HepG2 (cell line): Measurements from ENCODE around the gene PLSCR1. TPM values are rescaled to one million over a fixed set of nuclear protein-coding genes. Genes with fewer than 3 reads are reported as not detected.

Source experiments
- CEBPG ChIP-seq: IDR thresholded peaks from 2 replicates; pipeline ENCODE4 v1.6.1; 2016
- CENPX ChIP-seq: sonication (generic); formaldehyde crosslinking; IDR thresholded peaks from 2 replicates; pipeline ENCODE4 v1.9.0; 2021; ENCODE audit warnings: mild to moderate bottlenecking, missing genetic modification reagents, moderate library complexity
- CREM ChIP-seq, 2 experiments: sonication (generic) in 1 of 2; formaldehyde crosslinking in 1 of 2; IDR thresholded peaks; 2 replicates each; pipeline versions ENCODE4 v1.4.0 to v1.6.1; 2016 to 2020; ENCODE audit warnings: antibody characterized with exemption in 1 of 2, mild to moderate bottlenecking in 1 of 2, missing genetic modification reagents in 1 of 2
- IRF1 ChIP-seq: sonication (generic); formaldehyde crosslinking; IDR thresholded peaks from 2 replicates; pipeline ENCODE4 v1.4.0; 2020; ENCODE audit warnings: low read depth, mild to moderate bottlenecking, missing genetic modification reagents
- MEF2D ChIP-seq: sonication (generic); formaldehyde crosslinking; IDR thresholded peaks from 2 replicates; pipeline ENCODE4 v1.5.1; 2020; ENCODE audit warnings: mild to moderate bottlenecking, missing genetic modification reagents
- NR3C1 ChIP-seq: sonication (generic); formaldehyde crosslinking; IDR thresholded peaks from 2 replicates; pipeline ENCODE4 v1.4.0; 2020; ENCODE audit warnings: missing genetic modification reagents
- POGK ChIP-seq: sonication (generic); formaldehyde crosslinking; conservative IDR thresholded peaks from 2 replicates; pipeline ENCODE4 v1.8.0; 2022; ENCODE audit warnings: mild to moderate bottlenecking, moderate library complexity, missing genetic modification reagents
- PRDM10 ChIP-seq: sonication (generic); formaldehyde crosslinking; IDR thresholded peaks from 2 replicates; pipeline ENCODE4 v1.4.0; 2020; ENCODE audit warnings: low read depth, missing genetic modification reagents
- SOX5 ChIP-seq: IDR thresholded peaks from 2 replicates; pipeline ENCODE4 v1.6.1; 2016; ENCODE audit warnings: borderline replicate concordance
- TBX3 ChIP-seq: fragments of 450-650 bp; IDR thresholded peaks from 2 replicates; pipeline ENCODE4 v1.6.1; 2017; ENCODE audit warnings: antibody characterized with exemption, mild to moderate bottlenecking, inconsistent platforms, borderline replicate concordance
- UBTF ChIP-seq: sonication (generic); formaldehyde crosslinking; IDR thresholded peaks from 2 replicates; pipeline ENCODE4 v1.4.0; 2020; ENCODE audit warnings: mild to moderate bottlenecking, missing genetic modification reagents
- ZBTB3 ChIP-seq: sonication (generic); formaldehyde crosslinking; IDR thresholded peaks from 2 replicates; pipeline ENCODE4 v1.4.0; 2020; ENCODE audit warnings: low read depth, mild to moderate bottlenecking, moderate library complexity, missing genetic modification reagents, borderline replicate concordance
- ZNF354B ChIP-seq: sonication (generic); formaldehyde crosslinking; IDR thresholded peaks from 2 replicates; pipeline ENCODE4 v1.8.0; 2022; ENCODE audit warnings: mild to moderate bottlenecking, missing genetic modification reagents
- ZNF503 ChIP-seq: sonication (generic); formaldehyde crosslinking; IDR thresholded peaks from 2 replicates; pipeline ENCODE4 v1.4.0; 2020; ENCODE audit warnings: missing genetic modification reagents
- ZNF710 ChIP-seq: sonication (generic); formaldehyde crosslinking; IDR thresholded peaks from 2 replicates; pipeline ENCODE4 v1.5.0; 2020; ENCODE audit warnings: mild to moderate bottlenecking, missing genetic modification reagents, borderline replicate concordance
- ZSCAN20 ChIP-seq: sonication (generic); formaldehyde crosslinking; IDR thresholded peaks from 2 replicates; pipeline ENCODE4 v1.4.0; 2020; ENCODE audit warnings: missing genetic modification reagents, mild to moderate bottlenecking, borderline replicate concordance
- polyA plus RNA-seq, 8 experiments: library from polyadenylated mRNA; depleted of rRNA in 3 of 8; stranded (reverse) in 7 of 8; unstranded in 1 of 8; fragments of >200 nt; fragmentation: Illumina TruSeq in 4 of 8; extraction: Trizol in 4 of 8; gene quantifications; 2 replicates each; pipeline versions ENCODE4 v1.2.1 to v1.2.3, GENCODE V29; 2011 to 2016; ENCODE audit warnings: low read depth in 4 of 8, missing spikeins in 1 of 8, mixed read lengths in 1 of 8; ENCODE audit not compliant: insufficient read depth in 1 of 8
- total RNA-seq, 5 experiments: library from RNA; depleted of rRNA; stranded (reverse); fragments of >200 nt; fragmentation: Illumina TruSeq; extraction: Trizol; gene quantifications; 2 replicates each; pipeline ENCODE4 v1.2.3, GENCODE V29; 2016; ENCODE audit warnings: low read depth in 1 of 5

The PLSCR1 gene
- total and polyA plus RNA-seq, 2 of the 13 experiments (the other 11 are each of a cell fraction or from before 2014, with no cell fraction given) = 33.8 to 34.1 TPM

- peak; percentile 84; the same call in 1 of the 2 replicates for TF ChIP-seq PRDM10
- TF ChIP-seq ZBTB3 (CRISPR knock-in tag) = no peak
- no peak for TF ChIP-seq CENPX (CRISPR knock-in tag)
- no peak for TF ChIP-seq NR3C1
- TF ChIP-seq ZNF354B (CRISPR knock-in tag) = no peak
- TF ChIP-seq TBX3 = peak; percentile 94
- no peak for TF ChIP-seq ZNF710 (CRISPR knock-in tag)
- TF ChIP-seq IRF1 (CRISPR knock-in tag) = no peak
- no peak for TF ChIP-seq ZSCAN20 (CRISPR knock-in tag)
- no peak for TF ChIP-seq POGK
- peak; percentile 81 for TF ChIP-seq CREM (IDR thresholded peaks at IDR 0.05)
- TF ChIP-seq CREM (CRISPR knock-in tag; IDR thresholded peaks at IDR 0.05) = no peak
- peak; percentile 99 for TF ChIP-seq SOX5 (CRISPR knock-in tag)
- TF ChIP-seq UBTF (CRISPR knock-in tag) = no peak
- TF ChIP-seq CEBPG (CRISPR knock-in tag) = peak; percentile 71
- 0 out of 2 replicates have a peak, but pooled peaks have one; percentile 45 for TF ChIP-seq MEF2D (CRISPR knock-in tag)
- peak; percentile 91 for TF ChIP-seq ZNF503 (CRISPR knock-in tag)
Measured at GRCh38 chr3:146581080-146581601, 36.7 kb upstream of the PLSCR1 start (continued).
